TTC549 (cell line): ENCODE results near the gene CFAP97.
"Not testable (repeated sequence)": the region's sequence is repeated elsewhere in the genome, so short reads cannot be mapped to it uniquely, and the experiment has no call there.

Experiments
- FAIRE-seq: peaks from 2 replicates; lab custom pipeline; 2012; peaks lifted over from hg19 to GRCh38; lab: Jason Lieb, UNC

The CFAP97 gene

GRCh38 chr4:185139736-185140135, 64.1 kb downstream of the CFAP97 start:
- FAIRE-seq, result no peak

- no peak for FAIRE-seq
Measured at GRCh38 chr4:185138161-185138560, 65.6 kb downstream of the CFAP97 start.

DNA sequence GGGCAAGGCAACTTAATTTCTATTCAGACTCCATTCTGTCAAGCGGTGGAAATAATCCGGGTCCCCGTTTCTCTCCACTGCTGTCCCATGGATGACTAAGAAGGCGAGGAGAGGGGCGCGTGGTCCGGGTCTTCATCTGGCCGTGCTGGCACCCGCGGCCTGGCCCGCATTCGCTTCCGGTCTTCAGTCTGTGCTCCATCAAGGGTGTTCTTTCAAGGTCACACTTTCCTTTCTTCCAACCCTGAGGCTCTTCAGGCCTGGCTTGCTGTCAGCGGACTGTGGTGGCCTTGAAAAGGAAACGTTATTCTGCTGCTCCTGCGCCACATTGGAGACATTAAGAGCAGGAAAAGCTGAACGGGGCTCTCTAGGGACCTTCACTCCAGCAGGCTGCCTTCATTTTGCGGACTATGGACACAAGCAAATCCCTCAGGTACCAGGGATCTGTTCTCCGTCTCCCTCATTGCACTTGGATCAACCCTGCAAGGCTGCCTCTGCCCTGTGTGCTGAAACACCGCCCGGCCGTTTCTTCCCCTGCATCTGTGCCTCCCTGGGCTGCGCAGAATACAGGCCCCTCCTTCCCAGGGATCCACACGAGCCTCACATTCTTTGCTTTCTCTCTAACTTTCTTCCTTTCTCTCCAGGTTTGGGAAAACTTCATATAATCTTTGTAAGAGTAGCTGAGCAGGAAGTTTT, 66.4 kb downstream of the CFAP97 start:
- no peak for FAIRE-seq

DNA sequence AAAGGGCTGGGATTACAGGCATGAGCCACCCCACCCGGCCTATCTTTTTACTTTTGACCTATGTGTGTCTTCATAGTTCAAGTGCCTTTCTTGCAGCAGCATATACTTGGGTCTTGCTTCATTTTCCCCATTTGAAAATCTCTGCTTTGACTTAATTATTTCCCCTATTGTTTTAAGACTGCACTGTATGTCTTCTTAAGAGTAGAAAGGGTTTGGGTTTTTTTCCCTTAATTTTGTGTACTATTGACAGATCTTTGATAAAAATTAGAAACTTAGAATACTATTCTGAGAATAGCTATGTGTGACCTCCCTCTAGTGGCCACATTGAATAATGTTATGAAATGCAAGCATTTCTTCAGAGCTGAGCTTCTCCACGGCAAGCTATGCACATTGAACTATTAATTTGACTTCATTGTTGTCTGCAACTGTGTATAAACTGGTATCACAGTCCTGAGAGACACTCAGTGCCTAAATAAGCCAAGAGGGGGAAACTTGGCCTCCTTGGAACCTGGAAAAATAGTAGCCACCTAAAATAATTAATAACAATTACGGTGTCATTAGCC, 69.4 kb downstream of the CFAP97 start:
- peak; percentile 75 for FAIRE-seq

DNA sequence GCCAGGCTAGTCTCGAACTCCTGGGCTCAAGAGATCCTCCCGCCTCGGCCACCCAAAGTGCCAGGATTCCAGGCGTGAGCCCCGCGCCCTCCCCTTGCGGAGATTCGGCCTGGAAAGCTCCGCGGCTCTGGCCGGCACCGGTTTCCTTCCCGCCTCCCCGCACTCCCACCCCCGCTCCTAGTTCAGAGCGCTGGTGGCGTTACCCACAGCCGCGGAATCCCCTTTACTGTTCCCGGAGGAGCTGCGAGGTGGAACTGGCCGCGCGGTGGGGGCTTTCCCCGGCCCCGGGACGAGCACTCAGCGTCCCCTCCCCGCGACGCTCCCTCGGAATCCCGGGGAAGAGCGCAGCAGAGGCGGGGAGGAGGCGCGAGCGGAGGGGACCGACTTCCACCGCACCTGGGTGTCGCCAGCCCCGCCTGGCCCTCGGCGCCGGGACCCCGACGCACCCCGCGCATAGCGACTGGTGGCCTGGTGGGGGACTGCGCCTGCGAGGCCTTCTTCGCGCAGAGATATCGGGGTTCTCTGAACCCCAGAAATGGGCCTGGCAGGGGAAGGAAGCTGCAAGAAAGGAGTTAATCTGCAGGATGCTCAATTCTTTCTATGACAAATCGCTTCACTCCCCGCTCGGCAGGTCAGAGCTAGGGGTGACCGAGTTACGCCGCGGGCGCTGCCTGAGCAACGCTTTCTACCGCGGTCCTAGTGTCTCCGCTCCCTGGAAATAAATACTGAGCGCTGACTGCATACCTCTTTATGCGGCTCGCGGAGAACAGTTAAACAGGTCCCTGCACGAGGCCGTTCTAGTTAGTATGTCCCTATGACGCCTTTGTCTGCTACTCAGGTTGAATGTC, 75.3 kb downstream of the CFAP97 start:
- FAIRE-seq, result no peak

DNA sequence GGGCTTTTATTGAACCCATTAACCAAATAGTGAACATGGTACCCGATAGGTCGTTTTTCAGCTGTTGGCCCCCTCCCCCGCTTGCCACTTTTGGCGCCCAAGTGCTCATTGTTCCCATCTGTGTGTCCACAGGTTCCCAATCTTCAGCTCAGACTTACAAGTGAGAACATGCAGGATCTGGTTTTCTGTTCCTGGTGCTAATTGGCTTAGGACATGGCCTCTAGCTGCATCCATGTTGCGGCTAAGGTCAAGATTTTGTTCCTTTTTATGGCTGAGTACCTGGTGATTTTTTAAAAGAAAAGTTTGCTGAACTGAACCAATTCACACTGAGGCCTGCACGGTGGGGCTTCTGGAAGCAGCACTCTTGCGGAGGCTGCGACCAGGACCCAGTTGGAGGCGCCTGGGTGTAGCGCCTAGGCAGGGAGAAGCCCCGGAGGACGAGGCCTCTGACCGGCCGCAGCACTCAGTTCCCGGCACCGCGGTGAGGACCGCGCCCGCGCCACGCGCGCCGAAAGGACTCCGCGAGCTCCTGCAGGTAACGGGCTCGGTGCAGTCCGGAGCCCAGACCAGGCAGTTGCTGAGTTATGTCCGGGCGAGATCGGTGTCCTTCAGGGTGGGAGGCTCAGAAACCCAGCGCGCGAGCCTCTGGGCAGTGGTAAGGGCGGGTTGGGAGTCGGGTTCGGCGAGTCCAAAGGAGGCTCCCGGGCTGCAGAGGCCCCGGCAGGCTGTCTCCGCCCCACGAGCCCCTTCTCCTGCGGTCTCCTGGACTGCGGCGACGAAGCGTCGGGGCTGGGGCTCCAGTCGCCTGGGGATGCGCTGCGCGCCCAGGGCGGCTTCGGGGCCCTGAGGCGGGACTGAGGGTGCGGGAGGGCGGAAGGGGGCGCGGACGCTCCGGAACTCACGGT, 76.5 kb downstream of the CFAP97 start:
- no peak for FAIRE-seq

- FAIRE-seq, result no peak
Measured at GRCh38 chr4:185124006-185124405, 79.8 kb downstream of the CFAP97 start.

DNA sequence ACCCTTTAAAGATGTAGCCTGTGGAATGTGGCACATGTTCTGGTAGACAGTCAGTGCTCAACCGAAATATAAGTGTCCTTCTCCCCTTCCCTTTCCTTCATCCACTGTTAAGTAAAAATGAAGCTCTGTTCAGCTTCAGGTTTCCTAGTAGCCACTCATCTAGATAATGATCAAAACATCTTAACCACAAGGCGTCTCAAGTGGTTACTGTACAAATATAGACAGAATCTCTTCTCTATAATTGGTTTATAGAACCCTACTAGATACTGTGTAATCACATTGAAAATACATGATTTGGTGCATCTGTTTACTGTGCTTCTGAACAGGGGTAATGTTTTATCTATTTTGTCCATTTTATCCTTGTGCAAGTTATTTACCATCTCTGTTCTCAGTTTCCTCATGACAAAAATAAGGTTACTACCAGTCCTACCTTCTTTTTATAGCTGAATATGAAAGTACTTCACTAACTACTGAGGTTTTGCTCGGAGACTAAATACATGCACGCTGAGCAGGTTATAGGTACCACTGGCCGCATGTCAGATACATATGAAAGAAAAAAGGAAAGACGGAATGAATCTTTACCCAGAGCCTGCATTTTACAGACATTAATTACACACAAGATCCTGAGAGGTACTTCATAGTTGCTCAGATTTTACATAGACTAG, 81.0 kb downstream of the CFAP97 start:
- FAIRE-seq, result no peak

GRCh38 chr4:185120631-185120946, 83.2 kb downstream of the CFAP97 start:
- FAIRE-seq, result no peak

DNA sequence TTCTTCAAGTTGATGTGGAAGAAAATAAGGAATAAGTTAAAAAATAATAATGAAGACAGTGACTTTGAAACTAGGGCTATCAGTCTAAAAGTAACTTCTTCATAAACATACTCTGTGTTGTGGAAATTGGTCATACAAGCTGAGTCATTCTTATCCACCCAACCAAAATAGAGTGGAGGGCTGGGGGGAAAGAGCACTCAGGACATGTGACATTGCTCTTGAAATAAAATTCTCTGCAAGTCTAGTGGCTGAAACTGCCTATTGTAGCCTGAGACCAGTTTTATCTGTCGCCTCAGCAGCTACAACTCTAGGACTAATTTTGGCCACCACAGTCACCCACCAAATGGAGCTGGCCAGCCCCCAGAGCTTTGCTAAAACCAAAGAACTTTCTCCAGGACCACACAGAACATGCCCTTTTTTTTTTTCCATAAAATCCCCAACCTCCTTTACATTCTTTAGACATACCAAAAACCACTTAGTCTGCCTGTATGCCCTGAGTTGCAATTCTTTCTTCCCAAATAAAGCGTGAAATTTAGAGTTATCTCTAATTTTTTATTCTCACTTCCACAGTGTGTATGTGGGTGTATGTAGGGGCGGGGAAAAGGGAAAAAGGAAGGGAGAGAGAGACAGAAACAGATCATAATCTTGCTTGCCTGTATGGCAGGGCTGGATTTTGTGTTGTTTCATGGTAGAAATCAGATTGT, 83.7 kb downstream of the CFAP97 start:
- FAIRE-seq, result no peak

DNA sequence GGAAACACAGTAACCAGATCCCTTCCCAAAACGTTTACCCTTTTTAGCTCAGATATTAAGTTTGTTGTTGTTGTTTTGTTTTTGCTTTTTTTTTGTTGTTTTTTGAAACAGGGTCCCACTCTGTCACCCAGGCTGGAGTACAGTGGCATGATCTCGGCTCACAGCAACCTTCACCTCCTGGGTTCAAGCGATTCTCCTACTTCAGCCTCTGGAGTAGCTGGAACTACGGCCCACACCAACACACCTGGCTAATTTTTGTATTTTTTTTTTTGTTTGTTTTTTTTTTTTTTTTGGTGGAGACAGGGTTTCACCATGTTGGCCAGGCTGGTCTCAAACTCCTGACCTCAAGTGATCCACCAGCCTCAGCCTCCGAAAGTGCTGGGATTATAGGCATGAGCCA, 84.3 kb downstream of the CFAP97 start:
- not testable (repeated sequence) for FAIRE-seq

DNA sequence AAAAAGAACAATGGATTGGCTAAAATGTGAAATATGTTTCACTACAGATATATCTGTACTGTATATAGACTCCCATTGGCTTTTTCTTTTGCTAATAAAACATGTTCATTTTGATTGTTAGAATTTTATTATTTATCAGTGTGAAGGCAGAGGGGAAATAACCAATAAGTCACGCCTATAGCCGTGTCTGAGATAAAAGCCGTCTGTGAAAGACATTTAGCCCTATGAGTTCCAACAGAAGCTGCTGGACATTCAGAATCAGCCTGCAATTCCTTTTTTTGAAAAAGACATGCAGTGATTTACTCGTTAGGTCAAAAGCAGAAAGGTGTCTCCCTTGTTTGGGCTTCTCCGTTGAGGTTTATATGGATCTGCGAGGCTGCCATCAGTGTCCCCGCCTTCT, 84.9 kb downstream of the CFAP97 start:
- FAIRE-seq, result no peak

DNA sequence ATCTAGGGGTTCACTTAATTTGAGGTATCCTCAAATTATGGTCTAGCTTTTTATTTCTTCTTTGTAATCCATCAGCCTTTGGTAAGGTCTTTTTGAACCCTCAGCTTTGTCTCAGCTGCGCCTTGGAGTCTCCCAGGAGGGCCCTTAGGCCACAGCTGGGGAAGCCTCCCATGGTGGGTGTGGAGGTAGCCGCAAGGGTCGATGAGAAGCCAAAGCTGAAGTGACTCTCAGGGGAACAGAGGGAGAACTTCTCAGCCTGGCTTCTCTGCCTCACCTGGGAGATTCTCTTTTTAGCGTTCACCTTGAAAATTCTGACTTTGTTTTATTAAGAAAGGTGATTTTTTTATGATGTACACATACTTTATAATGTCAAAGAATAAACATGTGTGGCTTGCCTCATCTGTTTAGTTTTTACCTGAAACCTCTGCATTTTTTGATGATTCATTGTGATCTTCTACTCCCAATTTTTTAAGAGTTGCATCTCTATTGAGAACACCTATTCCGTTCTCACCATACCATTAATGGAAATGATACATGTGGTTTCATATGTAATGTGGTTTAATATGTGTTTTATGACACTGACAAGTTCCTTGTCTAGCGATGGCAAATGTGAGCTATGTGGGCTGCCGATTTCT, 86.4 kb downstream of the CFAP97 start:
- no peak for FAIRE-seq

- no peak for FAIRE-seq
Measured at GRCh38 chr4:185115827-185116232, 88.0 kb downstream of the CFAP97 start.

DNA sequence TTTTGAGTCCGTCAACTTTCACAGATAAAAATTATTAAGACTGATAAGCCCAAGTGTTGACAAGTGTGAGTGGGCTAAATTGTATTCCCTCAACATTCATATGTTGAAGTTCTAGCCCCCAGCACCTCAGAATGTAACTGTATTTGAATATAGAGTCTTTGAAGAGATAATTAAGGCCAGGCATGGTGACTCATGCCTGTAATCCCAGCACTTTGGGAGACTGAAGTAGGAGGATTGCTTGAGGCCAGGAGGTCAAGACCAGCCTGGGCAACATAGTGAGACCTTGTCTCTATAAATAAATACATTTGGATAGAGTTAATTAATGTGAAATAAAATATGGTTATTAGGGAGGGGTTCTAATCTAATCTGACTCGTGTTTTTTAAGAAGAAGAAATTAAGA, 90.5 kb downstream of the CFAP97 start:
- FAIRE-seq, result no peak

- no peak for FAIRE-seq
Measured at GRCh38 chr4:185112104-185112503, 91.7 kb downstream of the CFAP97 start.

DNA sequence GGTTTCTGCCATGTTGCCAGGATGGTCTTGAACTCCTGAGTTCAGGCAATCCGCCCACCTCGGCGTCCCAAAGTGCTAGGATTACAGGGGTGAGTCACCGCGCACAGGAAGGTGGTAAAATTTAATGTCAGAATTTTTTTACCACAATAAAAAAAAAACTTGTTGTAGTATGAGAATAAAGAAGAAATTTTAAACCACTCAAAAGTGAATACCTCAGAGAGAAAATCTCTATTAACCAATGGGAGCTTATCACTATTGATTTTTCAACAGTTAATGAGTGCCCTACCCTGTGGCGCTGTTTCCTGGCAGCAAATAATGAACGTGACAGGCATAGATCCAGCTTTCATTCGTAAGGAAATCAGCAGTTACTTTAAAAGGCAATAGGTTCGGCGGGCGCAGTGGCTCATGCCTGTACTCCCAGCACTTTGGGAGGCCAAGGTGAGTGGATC, 93.4 kb downstream of the CFAP97 start:
- no peak for FAIRE-seq

- FAIRE-seq, result no peak
Measured at GRCh38 chr4:185109736-185110135, 94.1 kb downstream of the CFAP97 start.
